ENCODE results near the gene SLC4A2.

Gene SLC4A2

DNA sequence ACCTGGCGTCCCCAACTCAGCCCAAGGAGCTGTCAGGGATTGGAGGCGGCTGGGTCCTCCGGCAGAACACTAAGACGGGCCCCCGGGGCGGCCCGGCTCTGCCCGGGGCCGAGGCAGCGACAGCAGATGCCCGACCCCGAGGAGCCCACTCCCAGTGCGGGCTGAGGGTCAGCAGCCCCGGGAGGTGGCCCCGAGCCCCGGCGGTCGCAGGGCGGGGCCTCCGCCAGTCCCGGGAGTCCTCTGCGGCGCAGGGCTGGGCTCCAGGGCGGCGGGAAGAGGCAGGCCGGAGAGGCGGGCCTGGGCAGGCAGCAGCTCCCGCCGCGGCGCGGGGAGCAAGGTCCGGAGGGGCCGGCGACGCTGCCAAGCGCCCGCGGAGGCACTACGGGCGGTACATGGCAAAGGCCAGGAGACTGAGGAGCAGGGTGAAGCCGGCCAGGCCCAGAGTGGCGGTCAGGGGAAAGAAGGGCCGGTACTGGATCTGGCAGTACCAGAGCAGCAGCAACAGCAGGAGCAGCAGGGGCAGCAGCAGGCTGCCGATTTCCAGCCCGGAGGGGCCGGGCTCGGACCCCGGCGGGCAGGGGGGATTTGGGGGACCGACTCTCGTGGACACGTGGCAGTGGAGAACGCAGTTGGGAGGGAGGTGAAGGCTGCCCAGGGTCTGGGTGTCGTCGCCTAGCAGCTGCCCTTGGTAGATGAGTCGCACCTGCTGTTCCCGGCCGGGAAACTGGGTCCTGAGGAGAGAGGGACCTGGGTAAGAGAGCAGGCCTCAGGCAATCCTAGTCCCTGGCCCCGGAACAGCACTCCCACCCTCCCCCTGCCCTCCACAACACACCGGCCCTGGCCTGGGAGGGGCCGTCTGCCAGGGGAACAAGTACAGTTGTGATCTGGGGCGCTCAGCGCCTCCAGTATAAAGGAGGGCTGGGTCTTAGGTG lies 22.0 kb downstream of the SLC4A2 start:
- peak; percentile 80 for DNase-seq

DNA sequence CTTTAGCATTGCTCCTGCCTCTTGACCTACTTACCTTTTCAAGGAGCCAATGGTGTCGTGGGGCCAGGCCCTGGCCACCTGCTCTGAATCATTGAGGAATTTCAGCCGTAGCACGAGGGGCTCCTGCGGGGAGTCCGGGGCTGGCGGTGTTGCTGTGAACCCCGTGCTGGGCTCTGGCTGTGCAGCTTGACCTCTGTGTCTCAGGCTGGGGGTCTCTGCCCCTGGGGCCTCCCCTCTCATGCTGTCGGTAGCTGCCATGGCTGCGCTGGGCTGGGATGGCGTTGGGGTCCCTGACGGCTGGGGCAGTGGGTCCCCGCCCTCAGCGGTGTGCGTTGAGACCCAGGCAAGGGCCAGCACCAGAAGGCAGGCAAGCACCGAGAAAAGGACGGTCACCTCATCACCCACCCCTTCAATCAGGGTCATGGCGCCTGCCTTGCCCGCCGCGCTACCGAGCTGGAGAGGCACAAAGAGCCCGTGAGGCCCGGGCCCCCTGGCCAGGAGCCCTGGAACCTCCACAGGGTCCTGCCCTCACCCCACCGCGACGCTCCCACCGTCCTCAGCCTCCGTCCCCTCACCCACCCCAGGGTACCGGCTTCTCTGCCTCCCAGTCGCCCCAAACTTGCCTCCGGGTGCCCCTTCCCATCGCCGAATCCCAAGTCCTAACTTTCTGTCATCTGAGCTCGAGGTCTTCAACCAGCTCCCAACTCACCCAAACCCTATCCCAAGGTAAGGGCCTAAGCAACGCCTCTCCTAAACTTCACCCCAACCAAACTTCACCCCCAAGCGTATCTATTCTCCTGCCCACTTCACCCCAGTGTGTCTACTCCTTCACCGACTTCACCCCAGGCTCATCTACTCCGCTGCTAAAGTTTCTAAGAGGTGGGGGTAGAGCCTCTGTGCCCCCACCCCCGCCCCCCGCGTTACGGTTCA lies 23.0 kb downstream of the SLC4A2 start:
- DNase-seq = peak; percentile 46

DNA sequence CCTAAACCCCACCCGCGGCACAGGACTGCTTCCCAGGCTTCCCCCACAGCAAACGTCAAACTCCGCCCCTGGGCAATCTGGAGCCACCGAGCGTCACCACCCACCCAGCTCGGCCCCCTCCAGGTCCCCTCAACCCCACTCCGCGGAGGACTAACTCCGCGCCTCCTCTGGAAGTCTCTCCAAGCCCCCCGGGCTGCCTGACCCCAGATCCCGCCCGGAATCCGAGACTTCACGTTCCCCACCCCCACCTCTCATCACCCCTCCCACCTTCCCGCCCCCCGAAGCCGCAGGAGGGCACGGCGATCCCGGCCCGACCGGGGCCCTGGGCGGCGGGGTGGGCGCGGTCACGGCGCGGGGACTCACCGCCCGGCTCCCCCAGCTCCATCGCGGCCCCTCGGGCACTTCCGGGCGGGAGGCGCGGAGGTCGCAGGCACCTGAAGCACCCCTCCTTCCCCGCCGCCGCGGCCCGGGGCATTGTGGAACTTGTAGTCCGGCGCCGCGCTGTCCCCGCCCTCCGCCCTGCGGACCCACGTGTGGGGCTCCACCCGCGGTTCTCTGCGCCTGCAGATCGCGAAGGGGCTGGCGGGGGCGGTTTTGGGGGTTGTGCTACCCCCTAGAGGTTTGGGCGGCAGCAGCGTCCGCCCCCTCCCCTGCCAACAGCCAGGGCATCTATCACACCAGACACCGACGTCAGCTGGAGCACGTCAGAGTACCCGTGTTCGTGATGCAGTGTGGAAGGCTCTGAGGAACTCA lies 23.9 kb downstream of the SLC4A2 start, which contains the start of gene TMUB1:
TMUB1 (minus strand) TSS at position 423 of the 753 bp plus-strand sequence. CDS start 930 bp downstream, outside the sequence.
- DNase-seq = peak; percentile 82

- no peak for DNase-seq
Measured at GRCh38 chr7:151083824-151084160, 24.4 kb downstream of the SLC4A2 start.

DNA sequence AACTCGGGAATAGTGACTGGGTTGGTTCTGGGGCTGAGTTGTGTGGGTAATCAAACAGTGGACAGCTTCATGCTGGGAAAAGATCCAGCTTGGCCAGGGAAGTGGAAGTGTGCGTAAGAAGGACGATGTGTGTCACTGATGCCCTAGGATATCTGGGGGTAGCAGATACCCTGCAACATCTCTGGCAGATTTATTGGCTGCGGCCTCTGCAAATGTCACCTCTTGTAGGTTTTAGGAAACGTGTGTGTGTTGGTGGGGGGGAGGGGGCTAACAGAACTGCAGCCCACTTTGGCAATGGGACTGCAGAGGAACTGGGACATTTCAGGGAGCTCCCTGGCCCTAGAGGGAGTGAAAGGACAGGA lies 25.9 kb downstream of the SLC4A2 start:
- no peak for DNase-seq

GRCh38 chr7:151085691-151086620 lies 26.6 kb downstream of the SLC4A2 start, which contains the start of gene AGAP3:
TSS of gene AGAP3 (plus strand) at chr7:151086475. CDS start at chr7:151086742, 267 bp downstream.
- DNase-seq = peak; percentile 93

DNA sequence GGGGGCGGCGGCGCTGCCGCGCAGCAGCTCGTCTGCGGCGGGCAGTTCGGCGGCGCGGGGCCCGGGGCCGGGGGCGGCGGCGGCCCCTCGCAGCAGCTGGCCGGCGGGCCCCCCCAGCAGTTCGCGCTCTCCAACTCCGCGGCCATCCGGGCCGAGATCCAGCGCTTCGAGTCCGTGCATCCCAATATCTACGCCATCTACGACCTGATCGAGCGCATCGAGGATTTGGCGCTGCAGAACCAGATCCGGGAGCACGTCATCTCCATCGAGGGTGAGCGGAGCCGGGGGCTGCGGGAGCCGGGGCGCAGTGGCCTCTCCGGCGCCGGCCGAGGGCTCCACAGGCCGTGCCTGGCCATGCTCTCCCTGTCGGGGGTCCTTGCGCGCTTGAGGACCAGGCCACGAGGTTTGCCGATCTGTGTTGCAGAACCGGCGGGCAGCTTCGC lies 27.4 kb downstream of the SLC4A2 start:
- no peak for DNase-seq

- DNase-seq = peak; percentile 70
Measured at GRCh38 chr7:151087245-151088018, 28.0 kb downstream of the SLC4A2 start.

- no peak for DNase-seq
Measured at GRCh38 chr7:151088019-151088855, 28.8 kb downstream of the SLC4A2 start.

- DNase-seq = peak; percentile 93
Measured at GRCh38 chr7:151088856-151089699, 29.7 kb downstream of the SLC4A2 start.

- no peak for DNase-seq
Measured at GRCh38 chr7:151089893-151090730, 30.7 kb downstream of the SLC4A2 start.

GRCh38 chr7:151091003-151091402 lies 31.6 kb downstream of the SLC4A2 start:
- DNase-seq = no peak

DNA sequence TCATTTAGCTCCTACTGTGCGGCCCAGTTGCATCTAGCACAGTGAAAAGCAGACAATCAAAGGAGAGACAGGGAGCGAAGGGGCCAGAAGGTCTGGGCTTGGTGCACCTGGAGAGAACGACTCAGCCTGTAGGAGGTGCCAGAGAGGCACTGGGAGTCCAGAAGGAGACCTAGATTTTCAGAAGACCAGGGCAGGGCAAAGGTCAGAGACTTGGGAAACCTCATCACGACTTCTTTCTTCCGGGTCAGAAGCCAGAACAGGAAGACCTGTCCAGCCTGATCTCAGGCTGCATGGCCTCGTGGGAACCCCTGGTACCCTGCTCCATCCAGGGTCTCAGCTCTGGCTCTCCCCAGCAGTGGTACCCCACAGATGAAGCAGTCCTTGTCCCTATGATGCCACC lies 32.0 kb downstream of the SLC4A2 start:
- peak; percentile 80 for DNase-seq

DNA sequence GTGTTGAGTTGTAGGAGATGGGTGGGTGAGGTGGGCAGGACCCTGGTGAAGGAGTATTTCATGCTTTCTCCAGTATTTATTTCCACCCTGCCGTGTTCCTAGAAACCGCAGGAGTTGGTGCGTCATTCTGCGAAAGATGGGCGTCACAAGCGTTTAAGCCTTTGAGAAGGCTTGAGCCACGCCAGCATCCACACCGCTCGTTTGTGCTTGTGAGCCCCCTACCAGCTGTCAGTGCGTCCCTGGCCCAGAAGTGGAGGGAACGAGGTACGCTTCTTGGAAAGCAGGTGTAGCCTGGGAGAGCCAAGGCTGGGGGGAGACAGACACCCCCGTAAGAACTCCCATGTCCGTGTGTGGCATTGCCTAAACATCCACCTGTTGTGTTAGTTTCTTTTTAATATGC lies 32.6 kb downstream of the SLC4A2 start:
- no peak for DNase-seq

DNA sequence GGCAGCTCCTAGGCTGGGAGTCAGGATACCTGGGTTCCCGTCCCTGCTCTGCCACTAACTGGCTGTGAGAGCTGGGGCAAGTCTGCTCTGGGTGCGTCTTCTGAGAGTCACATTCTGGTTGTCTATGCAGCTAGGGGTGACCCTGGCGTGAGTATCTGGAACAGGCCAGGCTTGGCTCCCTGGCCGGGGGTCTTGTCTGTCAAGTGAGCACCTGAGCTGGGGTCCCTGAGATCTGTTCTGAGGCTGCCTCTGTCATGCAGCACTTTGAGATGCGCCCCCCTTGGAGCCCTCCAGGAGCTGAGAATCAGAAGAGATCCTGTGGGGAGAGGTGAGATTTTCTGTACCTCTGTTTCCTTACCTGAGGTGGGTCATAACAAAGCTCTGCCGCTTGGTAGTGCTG lies 34.4 kb downstream of the SLC4A2 start:
- no peak for DNase-seq

GRCh38 chr7:151094675-151095074 lies 35.3 kb downstream of the SLC4A2 start:
- DNase-seq = no peak

- DNase-seq = no peak
Measured at GRCh38 chr7:151095123-151095797, 35.9 kb downstream of the SLC4A2 start.
